ENCODE results near the gene PCDH10.
"Not testable (repeated sequence)": the region's sequence is repeated elsewhere in the genome, so short reads cannot be mapped to it uniquely, and the experiment has no call there.

PCDH10 gene

GRCh38 chr4:133151341-133151690, 2.2 kb downstream of the PCDH10 start:
- DNase-seq = no peak

- no peak for DNase-seq
Measured at GRCh38 chr4:133151691-133152329, 2.7 kb downstream of the PCDH10 start.

GRCh38 chr4:133152330-133152821, 3.3 kb downstream of the PCDH10 start:
- DNase-seq = no peak

GRCh38 chr4:133152831-133153481, 3.9 kb downstream of the PCDH10 start:
- DNase-seq = no peak

GRCh38 chr4:133154725-133155124, 5.6 kb downstream of the PCDH10 start:
- no peak for DNase-seq

- no peak for DNase-seq
Measured at GRCh38 chr4:133156096-133156495, 7.0 kb downstream of the PCDH10 start.

GRCh38 chr4:133156556-133156955, 7.5 kb downstream of the PCDH10 start:
- no peak for DNase-seq

GRCh38 chr4:133157460-133158160, 8.5 kb downstream of the PCDH10 start:
- DNase-seq = no peak

GRCh38 chr4:133160853-133161252, 11.8 kb downstream of the PCDH10 start:
- DNase-seq = no peak

GRCh38 chr4:133161570-133162295, 12.6 kb downstream of the PCDH10 start:
- DNase-seq = no peak

GRCh38 chr4:133162941-133163340, 13.8 kb downstream of the PCDH10 start:
- no peak for DNase-seq

- no peak for DNase-seq
Measured at GRCh38 chr4:133178956-133179355, 29.9 kb downstream of the PCDH10 start.

- no peak for DNase-seq
Measured at GRCh38 chr4:133186210-133186609, 37.1 kb downstream of the PCDH10 start.

- DNase-seq = no peak
Measured at GRCh38 chr4:133186845-133187244, 37.8 kb downstream of the PCDH10 start.

- no peak for DNase-seq
Measured at GRCh38 chr4:133188433-133189146, 39.5 kb downstream of the PCDH10 start.

GRCh38 chr4:133189147-133189517, 40.0 kb downstream of the PCDH10 start:
- no peak for DNase-seq

GRCh38 chr4:133190098-133190497, 41.0 kb downstream of the PCDH10 start:
- DNase-seq = no peak

GRCh38 chr4:133208694-133209285, 59.7 kb downstream of the PCDH10 start:
- no peak for DNase-seq

- DNase-seq = no peak
Measured at GRCh38 chr4:133233922-133234321, 84.8 kb downstream of the PCDH10 start.

GRCh38 chr4:133240451-133240850, 91.4 kb downstream of the PCDH10 start:
- DNase-seq = not testable (repeated sequence)

Measured in activated T-cell treated with anti-CD3 and anti-CD28 coated beads for 4 hours (primary cell).